Adrenal gland (tissue), 12 donors: ENCODE measurements around the gene NUDT22. TPM values are rescaled to one million over a fixed set of nuclear protein-coding genes. Genes with fewer than 3 reads are reported as not detected.
A peak's percentile ranks its signal among the peaks of the same experiment; 100 is the strongest.

Experiments used
- DNase-seq, 7 donors: peaks; one replicate each; pipeline ENCODE4 v3.0.0-alpha.2; 2019 to 2020
- H3K27ac ChIP-seq, 5 donors: fragments of 200-600 bp; sonication (generic) in 4 of 5; 1 replicate in 3 of 5; 2 replicates in 2 of 5; pipeline versions ENCODE4 v1.5.1 to v1.8.0; 2016 to 2020; ENCODE audit warnings: mild to moderate bottlenecking in 1 of 5
- H3K27me3 ChIP-seq: fragments of 200-600 bp; 2 replicates; pipeline ENCODE4 v1.8.0; 2021
- H3K36me3 ChIP-seq, 2 donors: fragments of 200-600 bp; replicated peaks in 1 of 2; 1 replicate in 1 of 2; 2 replicates in 1 of 2; pipeline versions ENCODE4 v1.5.1 to v1.8.0; 2018 to 2022
- H3K4me1 ChIP-seq, 2 donors: fragments of 200-600 bp; replicated peaks in 1 of 2; 1 replicate in 1 of 2; 2 replicates in 1 of 2; pipeline versions ENCODE4 v1.5.1 to v1.8.0; 2018 to 2021
- H3K4me3 ChIP-seq, 4 donors: fragments of 200-600 bp; sonication (generic) in 3 of 4; one replicate each; pipeline ENCODE4 v1.5.1; 2016 to 2018
- H3K9me3 ChIP-seq, 3 donors: fragments of 200-600 bp; sonication (generic) in 1 of 3; replicated peaks in 1 of 3; 1 replicate in 2 of 3; 2 replicates in 1 of 3; pipeline versions ENCODE4 v1.5.1 to v1.8.0; 2016 to 2021
- CTCF ChIP-seq, 6 experiments: fragments of 450-650 bp in 4 of 6; fragments of 200-600 bp in 2 of 6; sonication (generic) in 1 of 6; IDR thresholded peaks; 1 replicate in 5 of 6; 2 replicates in 1 of 6; pipeline versions ENCODE4 v1.5.1 to v1.8.0; 2016 to 2021; ENCODE audit warnings: antibody characterized with exemption in 6 of 6, mild to moderate bottlenecking in 2 of 6, moderate library complexity in 1 of 6
- POLR2A ChIP-seq, 2 donors: fragments of 450-650 bp; IDR thresholded peaks; one replicate each; pipeline ENCODE4 v1.6.1; 2017; ENCODE audit warnings: antibody characterized with exemption in 2 of 2, mild to moderate bottlenecking in 2 of 2, moderate library complexity in 1 of 2
- WGBS, 4 donors: extraction: QIAGEN DNeasy Blood & Tissue Kit in 2 of 4; methylation state at CpG; one replicate each; pipeline versions ENCODE4 v1.1.5 to v1.1.7; 2013 to 2017; 5-methylcytosine and 5-hydroxymethylcytosine counted together
- intact Hi-C, 2 donors: fragments of 100-400 bp; cut with DNase I; formaldehyde crosslinking; loops; one replicate each; pipeline versions ENCODE4 v1.14.1 to v1.15.0; 2022 to 2023
- polyA plus RNA-seq, 3 donors: library from polyadenylated mRNA; stranded (reverse); fragments of 200-250 nt in 2 of 3; fragments of 350-450 nt in 1 of 3; fragmentation: Illumina TruSeq in 1 of 3; extraction: RNeasy Lipid Tissue Mini Kit (QIAGEN cat#74804) in 1 of 3; gene quantifications; one replicate each; pipeline ENCODE4 v1.2.3, GENCODE V29; 2013 to 2014
- total RNA-seq, 9 donors: library from RNA; depleted of rRNA in 4 of 9; stranded (reverse); fragments of >200 nt in 4 of 9; fragments of 120-200 nt in 1 of 9; fragmentation: NEBNext Ultra II Directional in 1 of 9; extraction: Animal tissue kit (Norgen Biotek cat#: 25700) in 1 of 9; gene quantifications; one replicate each; pipeline versions ENCODE4 v1.1.0 to v1.2.4, GENCODE V29; 2013 to 2023
- donor health status: healthy with polysubstance abuse.
- donor health status: Bipolar disorder and iron deficiency.
- donor health status: DM: yes; HTN: yes; CAD: no.
- donor health status: DM: no; HTN: no; CAD: no.
- donor health status: DM: no; HTN: no; CAD: no.
- donor health status: DM: yes; HTN: yes; CAD: no.

NUDT22 gene
- total and polyA plus RNA-seq, 12 donors: 19.5 to 190 (median 80.8) TPM

GRCh38 chr11:64262271-64263002 is 36.4 kb downstream of the NUDT22 start:
- Histone ChIP-seq H3K4me3 (no peak overlapping the region), H3K4me1 (peaks cover 7 to 17% of the 10 kb centered on the region in 2 donors), H3K27ac (peak overlapping the region in 1 of 5 donors; percentile 38), H3K9me3 (no peaks in the 10 kb centered on the region), H3K36me3 (peaks cover 0 to 90% of the 10 kb centered on the region in 2 donors), H3K27me3 (no peaks in the 10 kb centered on the region)
- no peak for TF ChIP-seq CTCF (IDR thresholded peaks at IDR 0.05)
- TF ChIP-seq POLR2A (IDR thresholded peaks at IDR 0.05): no peak
- 90 to 94% (median 93%) methylated on average over 11 to 42 of the region's 42 CpGs for WGBS, 4 donors
- intact Hi-C loops: no loop called here
- DNase-seq: no peak

- Histone ChIP-seq H3K4me3 (no peak overlapping the region), H3K27me3 (no peaks in the 10 kb centered on the region), H3K27ac (peak overlapping the region in 1 of 5 donors; percentile 97), H3K36me3 (peaks cover 0 to 82% of the 10 kb centered on the region in 2 donors), H3K9me3 (no peaks in the 10 kb centered on the region), H3K4me1 (peaks cover 15 to 25% of the 10 kb centered on the region in 2 donors)
- TF ChIP-seq POLR2A (IDR thresholded peaks at IDR 0.05): no peak
- TF ChIP-seq CTCF (IDR thresholded peaks at IDR 0.05): no peak
- intact Hi-C loops: no loop called here
- 72 to 85% (median 81%) methylated on average over 14 to 29 of the region's 29 CpGs for WGBS, 4 donors
- DNase-seq: no peak
These were observed 37.2 kb downstream of the NUDT22 start for GRCh38 chr11:64263021-64263946.

GRCh38 chr11:64263947-64264317 is 37.9 kb downstream of the NUDT22 start:
- no peak for TF ChIP-seq CTCF (IDR thresholded peaks at IDR 0.05)
- no peak for TF ChIP-seq POLR2A (IDR thresholded peaks at IDR 0.05)
- H3K36me3 ChIP-seq: peaks cover 0 to 75% of the 10 kb centered on the region in 2 donors
- H3K27me3 ChIP-seq: no peaks in the 10 kb centered on the region
- no peaks in the 10 kb centered on the region for H3K9me3 ChIP-seq
- H3K27ac ChIP-seq: peak overlapping the region in 1 of 5 donors; percentile 97
- DNase-seq: no peak
- no peak overlapping the region for H3K4me3 ChIP-seq
- intact Hi-C loops: no loop called here
- WGBS, 4 donors: 84 to 96% (median 91%) methylated on average over 6 to 8 of the region's 8 CpGs
- H3K4me1 ChIP-seq: peaks cover 20 to 32% of the 10 kb centered on the region in 2 donors

- H3K27me3 ChIP-seq: no peaks in the 10 kb centered on the region
- intact Hi-C loops: no loop called here
- H3K4me1 ChIP-seq: peaks cover 24 to 32% of the 10 kb centered on the region in 2 donors
- H3K36me3 ChIP-seq: peaks cover 0 to 70% of the 10 kb centered on the region in 2 donors
- no peak for DNase-seq
- no peak overlapping the region for H3K4me3 ChIP-seq
- TF ChIP-seq CTCF (IDR thresholded peaks at IDR 0.05) (no peak), POLR2A (IDR thresholded peaks at IDR 0.05) (no peak)
- WGBS, 4 donors: 80 to 96% (median 89%) methylated on average over 7 to 10 of the region's 10 CpGs
- H3K27ac ChIP-seq: peak overlapping the region in 1 of 5 donors; percentile 97
- H3K9me3 ChIP-seq: no peaks in the 10 kb centered on the region
These were observed 38.3 kb downstream of the NUDT22 start for GRCh38 chr11:64264371-64264852.
